Skeletal muscle cell (primary cell): Measurements from ENCODE around the gene CLN5.

Experiments
- DNase-seq: peaks from one replicate; pipeline ENCODE4 v3.0.0-alpha.2; 2010; ENCODE audit warnings: low read depth
- H3K4me3 ChIP-seq: 2 replicates; pipeline ENCODE4 v1.5.1; 2011; ENCODE audit warnings: low read depth, mild to moderate bottlenecking, control low read depth, low read length, moderate library complexity

The CLN5 gene

DNA sequence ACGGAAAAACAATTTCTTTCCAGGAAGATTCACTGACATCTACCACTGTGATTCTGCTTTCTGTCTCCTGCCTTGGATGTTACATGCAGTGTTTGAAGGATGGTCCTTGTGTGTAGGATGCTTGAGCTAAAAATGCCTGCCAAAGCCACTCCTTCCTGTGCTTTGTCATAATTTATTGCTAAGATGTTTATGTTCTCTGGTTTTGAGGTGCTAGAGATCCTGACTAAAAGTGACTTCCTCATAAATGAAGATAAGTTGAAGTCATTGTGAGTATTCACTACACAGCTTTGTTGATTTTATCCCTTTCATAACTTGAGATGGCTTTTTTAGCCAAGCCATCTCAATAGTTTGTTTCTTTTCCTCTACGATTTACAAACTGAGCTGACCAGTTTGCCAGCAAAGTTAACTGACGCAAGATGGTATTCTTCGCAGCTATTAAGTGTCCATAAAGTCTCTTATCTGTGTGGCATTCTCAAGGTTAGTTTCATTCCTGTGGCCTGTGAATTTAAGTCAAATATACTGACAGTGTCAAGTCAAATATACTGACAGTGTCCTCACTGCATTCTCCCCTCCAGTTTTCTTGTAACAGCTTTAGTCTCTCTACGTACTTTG is 50.8 kb downstream of the CLN5 start:
- no peak for DNase-seq
- no peak overlapping the region for H3K4me3 ChIP-seq

DNA sequence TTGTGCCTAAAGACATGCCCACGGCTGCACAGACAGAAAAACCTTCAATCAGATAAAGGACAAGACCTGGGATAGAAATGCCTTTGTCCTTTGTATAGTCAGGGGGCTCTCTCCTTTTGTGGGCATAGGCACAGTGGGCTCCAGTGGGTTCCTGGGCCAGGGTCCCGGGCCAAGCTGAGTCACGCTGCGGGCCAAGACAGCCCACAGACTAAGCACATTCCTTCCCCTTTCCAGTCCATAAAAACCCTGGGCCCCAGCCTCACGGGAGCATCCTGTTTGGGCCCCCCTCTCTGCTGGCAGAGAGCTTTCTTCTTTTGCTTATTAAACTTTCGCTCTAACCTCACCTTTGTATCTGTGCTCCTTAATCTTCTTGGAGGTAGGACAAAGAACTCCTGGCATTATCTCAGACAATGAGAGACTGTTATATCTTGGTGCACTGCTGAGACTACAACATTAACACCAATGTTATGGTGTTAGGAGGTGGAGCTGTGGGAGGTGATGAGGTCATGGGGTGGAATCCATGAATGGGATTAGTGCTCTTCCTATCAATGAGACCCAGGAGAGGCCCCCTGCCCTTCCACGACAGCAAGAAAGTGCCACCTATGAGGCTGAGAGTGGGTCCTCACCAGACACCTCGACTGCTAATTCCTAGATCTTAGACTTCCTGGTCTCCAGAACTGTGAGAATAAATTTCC is 55.9 kb downstream of the CLN5 start:
- no peak for DNase-seq
- H3K4me3 ChIP-seq = no peak overlapping the region

DNA sequence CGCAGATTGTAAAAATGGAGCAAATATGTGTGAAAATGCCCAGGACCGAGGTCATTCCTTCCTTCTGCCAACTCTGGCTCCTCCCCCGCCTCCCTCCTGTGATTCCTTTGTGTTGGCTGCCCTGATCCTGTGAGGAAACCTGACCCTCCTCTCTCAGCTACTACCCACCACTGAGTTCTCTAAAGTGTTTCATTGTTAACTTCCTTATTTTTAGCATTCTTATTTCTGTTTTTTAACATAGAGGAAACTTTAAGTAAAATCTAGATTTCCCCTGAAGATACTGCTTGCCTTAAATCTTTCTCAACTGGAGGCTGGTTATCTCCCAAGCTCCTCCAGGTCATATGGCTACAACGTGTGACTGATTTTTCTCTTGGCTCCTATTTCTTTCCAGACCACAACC is 56.8 kb downstream of the CLN5 start:
- no peak for DNase-seq
- no peak overlapping the region for H3K4me3 ChIP-seq

DNA sequence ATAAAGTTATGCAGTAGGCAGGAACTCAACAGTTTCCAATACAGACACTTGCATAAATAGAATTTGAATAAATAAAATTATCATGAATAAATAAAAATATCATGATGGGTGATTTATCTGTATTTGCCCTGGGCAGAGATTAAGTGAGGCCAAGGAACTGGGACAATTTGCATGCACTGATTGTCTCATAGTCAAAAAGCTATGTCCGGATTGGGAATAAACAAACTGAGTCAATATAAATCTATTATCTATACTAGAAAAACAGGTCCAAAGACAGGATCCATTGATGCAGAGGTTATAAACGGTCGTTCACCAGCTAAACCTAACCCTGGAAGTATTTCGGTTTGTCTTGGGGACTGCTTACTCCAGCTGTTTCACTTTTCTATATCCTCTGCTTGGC is 61.3 kb downstream of the CLN5 start:
- no peak overlapping the region for H3K4me3 ChIP-seq
- no peak for DNase-seq
